Measurements from ENCODE around the gene USP49. TPM values are rescaled to one million over a fixed set of nuclear protein-coding genes. Genes with fewer than 3 reads are reported as not detected.

The USP49 gene
- total RNA-seq, 2 experiments from 2014 or later, result 9.0 to 17.8 TPM

DNA sequence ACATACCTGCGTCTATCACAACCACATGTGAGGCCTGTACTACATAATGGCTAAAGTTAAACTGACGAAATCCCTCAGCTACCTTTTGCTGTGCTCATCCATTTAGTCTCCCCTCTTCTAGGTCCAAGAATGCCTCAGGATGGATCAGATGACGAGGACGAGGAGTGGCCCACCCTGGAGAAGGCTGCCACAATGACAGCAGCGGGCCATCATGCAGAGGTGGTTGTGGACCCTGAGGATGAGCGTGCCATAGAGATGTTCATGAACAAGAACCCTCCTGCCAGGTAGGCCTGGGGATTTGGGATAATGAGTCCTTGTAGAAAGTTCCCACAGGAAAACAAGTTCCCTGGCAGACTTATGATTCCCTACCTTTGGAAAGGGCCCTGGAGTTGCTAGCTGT, 32.1 kb upstream of the USP49 start:
- Histone ChIP-seq H3K4me2 (ENCODE audit: low read length) (no peak overlapping the region), H2AFZ (ENCODE audit: low read length) (no peak overlapping the region), H3K9me3 (ENCODE audit: low read length) (no peaks in the 10 kb centered on the region), H3K36me3 (ENCODE audit: insufficient read depth, low read length) (peaks cover 93% of the 10 kb centered on the region), H3K27ac (ENCODE audit: low read depth, low read length, poor library complexity, severe bottlenecking) (no peak overlapping the region), H3K79me2 (ENCODE audit: insufficient read depth, low read depth, low read length) (peaks cover 63% of the 10 kb centered on the region), H3K4me1 (ENCODE audit: insufficient read depth, low read length, poor library complexity, severe bottlenecking) (peaks cover 14% of the 10 kb centered on the region), H4K20me1 (ENCODE audit: insufficient read depth, low read length) (0 out of 2 replicates have a peak, but pooled peaks cover 8% of the 10 kb centered on the region), H3K9me2 (ENCODE audit: insufficient read depth, low read length) (no peaks in the 10 kb centered on the region), H3K4me3 (ENCODE audit: low read depth, low read length, poor library complexity, severe bottlenecking) (no peak overlapping the region)
- no TSS peak for BruUV-seq (replicated peaks)
- no peak for DNase-seq (ENCODE audit: low spot score)
- CTCF ChIA-PET (ENCODE audit: unreplicated experiment), result no interaction called here
- intact Hi-C loops (cut with micrococcal nuclease; ENCODE audit: unreplicated experiment), result no loop called here
- no peak for TF ChIP-seq EZH2phosphoT487 (IDR thresholded peaks at IDR 0.05; ENCODE audit: borderline replicate concordance, low read depth, low read length)
- TF ChIP-seq, protein P1, sequence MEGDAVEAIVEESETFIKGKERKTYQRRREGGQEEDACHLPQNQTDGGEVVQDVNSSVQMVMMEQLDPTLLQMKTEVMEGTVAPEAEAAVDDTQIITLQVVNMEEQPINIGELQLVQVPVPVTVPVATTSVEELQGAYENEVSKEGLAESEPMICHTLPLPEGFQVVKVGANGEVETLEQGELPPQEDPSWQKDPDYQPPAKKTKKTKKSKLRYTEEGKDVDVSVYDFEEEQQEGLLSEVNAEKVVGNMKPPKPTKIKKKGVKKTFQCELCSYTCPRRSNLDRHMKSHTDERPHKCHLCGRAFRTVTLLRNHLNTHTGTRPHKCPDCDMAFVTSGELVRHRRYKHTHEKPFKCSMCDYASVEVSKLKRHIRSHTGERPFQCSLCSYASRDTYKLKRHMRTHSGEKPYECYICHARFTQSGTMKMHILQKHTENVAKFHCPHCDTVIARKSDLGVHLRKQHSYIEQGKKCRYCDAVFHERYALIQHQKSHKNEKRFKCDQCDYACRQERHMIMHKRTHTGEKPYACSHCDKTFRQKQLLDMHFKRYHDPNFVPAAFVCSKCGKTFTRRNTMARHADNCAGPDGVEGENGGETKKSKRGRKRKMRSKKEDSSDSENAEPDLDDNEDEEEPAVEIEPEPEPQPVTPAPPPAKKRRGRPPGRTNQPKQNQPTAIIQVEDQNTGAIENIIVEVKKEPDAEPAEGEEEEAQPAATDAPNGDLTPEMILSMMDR (conservative IDR thresholded peaks at IDR 0.05; ENCODE audit: low read length), result no peak
- POLR2A ChIA-PET, result interaction anchor here (0.6 to 4.2 kb wide), 4 partner anchors 12 to 133 kb away, joined by 3 to 19 read pairs (median 4); no protein-coding TSS in a partner anchor

DNA sequence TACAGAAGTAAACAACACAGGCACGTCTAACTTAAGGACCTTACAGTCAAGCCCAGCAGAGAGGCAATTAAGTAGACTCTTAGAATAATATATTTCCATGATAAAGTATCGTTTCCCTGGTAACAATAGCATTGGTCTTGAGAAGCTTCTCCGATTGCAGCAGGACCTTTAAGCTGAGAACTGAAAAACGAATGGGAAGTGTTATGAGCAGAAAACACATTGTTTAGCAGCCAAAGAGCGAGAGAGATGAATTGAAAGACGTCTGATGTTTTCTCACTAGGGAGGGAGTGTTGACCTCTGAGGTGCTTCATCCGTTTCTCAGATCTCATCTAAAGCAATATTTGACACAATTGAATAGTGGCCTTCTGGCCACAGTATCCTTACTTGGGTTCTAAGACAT, 27.0 kb upstream of the USP49 start:
- H4K20me1 ChIP-seq (ENCODE audit: insufficient read depth, low read length), result 0 out of 2 replicates have a peak, but pooled peaks cover 10% of the 10 kb centered on the region
- BruUV-seq (replicated peaks), result no TSS peak
- no peaks in the 10 kb centered on the region for H3K9me2 ChIP-seq (ENCODE audit: insufficient read depth, low read length)
- intact Hi-C loops (cut with micrococcal nuclease; ENCODE audit: unreplicated experiment), result loop anchor here (5.0 kb wide), 1 partner anchor 75 kb away; no protein-coding TSS in a partner anchor
- peaks cover 25% of the 10 kb centered on the region for H3K4me1 ChIP-seq (ENCODE audit: insufficient read depth, low read length, poor library complexity, severe bottlenecking)
- H3K27ac ChIP-seq (ENCODE audit: low read depth, low read length, poor library complexity, severe bottlenecking), result peak overlapping the region; percentile 74
- no peaks in the 10 kb centered on the region for H3K9me3 ChIP-seq (ENCODE audit: low read length)
- peaks cover 53% of the 10 kb centered on the region for H3K36me3 ChIP-seq (ENCODE audit: insufficient read depth, low read length)
- DNase-seq (ENCODE audit: low spot score), result no peak
- ChIA-PET POLR2A (interaction anchor here (0.9 to 2.9 kb wide), 7 partner anchors 11 to 118 kb away, joined by 3 to 15 read pairs (median 7); partner anchors contain the start of genes CCND3 and USP49), CTCF (ENCODE audit: unreplicated experiment) (interaction anchor here (1.4 to 1.9 kb wide), 2 partner anchors 27 to 120 kb away, joined by 10 to 11 read pairs; partner anchors contain the start of gene USP49)
- no peak overlapping the region for H2AFZ ChIP-seq (ENCODE audit: low read length)
- TF ChIP-seq, protein P1 (conservative IDR thresholded peaks at IDR 0.05; ENCODE audit: low read length), result no peak
- TF ChIP-seq EZH2phosphoT487 (IDR thresholded peaks at IDR 0.05; ENCODE audit: borderline replicate concordance, low read depth, low read length), result no peak
- H3K4me2 ChIP-seq (ENCODE audit: low read length), result peak overlapping the region; percentile 95
- peak overlapping the region; percentile 92 for H3K4me3 ChIP-seq (ENCODE audit: low read depth, low read length, poor library complexity, severe bottlenecking)
- peaks cover 87% of the 10 kb centered on the region for H3K79me2 ChIP-seq (ENCODE audit: insufficient read depth, low read depth, low read length)

DNA sequence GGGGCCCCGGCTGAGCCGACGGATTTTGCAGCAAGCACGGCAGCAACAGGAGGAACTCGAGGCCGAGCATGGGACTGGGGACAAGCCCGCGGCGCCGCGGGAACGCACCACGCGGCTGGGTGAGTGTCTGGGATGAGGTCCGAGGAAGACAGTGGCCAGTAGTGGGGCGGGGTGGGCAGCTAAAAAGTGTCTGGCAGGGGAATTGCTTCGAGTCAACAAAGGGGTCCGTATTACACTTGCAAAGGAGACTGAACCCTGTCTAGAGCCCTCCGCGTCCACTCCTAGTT, 26.5 kb upstream of the USP49 start:
- peaks cover 82% of the 10 kb centered on the region for H3K79me2 ChIP-seq (ENCODE audit: insufficient read depth, low read depth, low read length)

More for the DNA sequence above, 26.5 kb upstream of the USP49 start:
- Histone ChIP-seq H4K20me1 (ENCODE audit: insufficient read depth, low read length) (0 out of 2 replicates have a peak, but pooled peaks cover 8% of the 10 kb centered on the region), H3K36me3 (ENCODE audit: insufficient read depth, low read length) (peaks cover 50% of the 10 kb centered on the region), H3K4me1 (ENCODE audit: insufficient read depth, low read length, poor library complexity, severe bottlenecking) (peaks cover 25% of the 10 kb centered on the region), H3K4me2 (ENCODE audit: low read length) (peak overlapping the region; percentile 95), H3K27ac (ENCODE audit: low read depth, low read length, poor library complexity, severe bottlenecking) (peak overlapping the region; percentile 74), H3K9me2 (ENCODE audit: insufficient read depth, low read length) (no peaks in the 10 kb centered on the region), H3K4me3 (ENCODE audit: low read depth, low read length, poor library complexity, severe bottlenecking) (peak overlapping the region; percentile 92), H3K9me3 (ENCODE audit: low read length) (no peaks in the 10 kb centered on the region), H2AFZ (ENCODE audit: low read length) (peak overlapping the region; percentile 72; the same call in 1 of the 2 replicates)
- POLR2A ChIA-PET, result interaction anchor here (0.8 to 2.9 kb wide), 11 partner anchors 12 to 296 kb away, joined by 3 to 15 read pairs (median 4); partner anchors contain the start of genes MRPS10, TOMM6 and USP49
- CTCF ChIA-PET (ENCODE audit: unreplicated experiment), result interaction anchor here (0.6 to 1.9 kb wide), 10 partner anchors 15 to 134 kb away, joined by 3 to 11 read pairs (median 4); partner anchors contain the start of genes CCND3, TAF8, TOMM6 and USP49
- no TSS peak for BruUV-seq (replicated peaks)
- intact Hi-C loops (cut with micrococcal nuclease; ENCODE audit: unreplicated experiment), result loop anchor here (1.0 to 5.0 kb wide), 4 partner anchors 74 to 134 kb away; partner anchors contain the start of gene TOMM6
- no peak for DNase-seq (ENCODE audit: low spot score)
- TF ChIP-seq EZH2phosphoT487 (IDR thresholded peaks at IDR 0.05; ENCODE audit: borderline replicate concordance, low read depth, low read length), result no peak
- TF ChIP-seq, protein P1 (conservative IDR thresholded peaks at IDR 0.05; ENCODE audit: low read length), result no peak

All from OCI-LY7 (cell line).